GM23248 (cell line): ENCODE data around the gene C12orf56. TPM values are rescaled to one million over a fixed set of nuclear protein-coding genes. Genes with fewer than 3 reads are reported as not detected.

Experiments used
- DNase-seq: peaks from one replicate; pipeline ENCODE4 v3.0.0-alpha.2; 2015
- H2AFZ ChIP-seq: fragments of 200-600 bp; sonication (generic); 2 replicates; pipeline ENCODE4 v1.6.1; 2016; ENCODE audit warnings: antibody characterized with exemption
- H3F3A ChIP-seq: fragments of 200-600 bp; sonication (generic); 2 replicates; pipeline ENCODE4 v1.6.1; 2016; ENCODE audit warnings: mild to moderate bottlenecking, antibody characterized with exemption, mixed run types; ENCODE audit not compliant: insufficient read depth
- H3K27ac ChIP-seq: fragments of 200-600 bp; sonication (generic); 2 replicates; pipeline ENCODE4 v1.5.1; 2016; ENCODE audit warnings: mild to moderate bottlenecking
- H3K27me3 ChIP-seq: fragments of 200-600 bp; sonication (generic); replicated peaks from 2 replicates; pipeline ENCODE4 v1.6.1; 2016; ENCODE audit warnings: mild to moderate bottlenecking; ENCODE audit not compliant: insufficient read depth
- H3K36me3 ChIP-seq: fragments of 200-600 bp; sonication (generic); 2 replicates; pipeline ENCODE4 v1.6.1; 2016; ENCODE audit warnings: low read depth, mild to moderate bottlenecking
- H3K4me1 ChIP-seq: fragments of 200-600 bp; sonication (generic); 2 replicates; pipeline ENCODE4 v1.6.1; 2016; ENCODE audit warnings: mild to moderate bottlenecking; ENCODE audit not compliant: insufficient read depth
- H3K4me2 ChIP-seq: fragments of 200-600 bp; sonication (generic); one replicate; pipeline ENCODE4 v1.6.1; 2016; ENCODE audit warnings: mild to moderate bottlenecking; ENCODE audit not compliant: unreplicated experiment
- H3K4me3 ChIP-seq: fragments of 200-600 bp; sonication (generic); 2 replicates; pipeline ENCODE4 v1.5.1; 2016; ENCODE audit warnings: mild to moderate bottlenecking
- H3K79me2 ChIP-seq: fragments of 200-600 bp; sonication (generic); 2 replicates; pipeline ENCODE4 v1.6.1; 2016; ENCODE audit warnings: mild to moderate bottlenecking; ENCODE audit not compliant: insufficient read depth
- H3K9ac ChIP-seq: fragments of 200-600 bp; sonication (generic); 2 replicates; pipeline ENCODE4 v1.6.1; 2016; ENCODE audit warnings: mild to moderate bottlenecking
- H3K9me2 ChIP-seq: fragments of 200-600 bp; sonication (generic); 2 replicates; pipeline ENCODE4 v1.6.1; 2016; ENCODE audit warnings: mixed run types, mild to moderate bottlenecking, moderate library complexity; ENCODE audit not compliant: insufficient read depth
- H3K9me3 ChIP-seq: fragments of 200-600 bp; sonication (generic); one replicate; pipeline ENCODE4 v1.6.1; 2017; ENCODE audit warnings: low read depth
- H4K20me1 ChIP-seq: fragments of 200-600 bp; sonication (generic); 2 replicates; pipeline ENCODE4 v1.6.0; 2016; ENCODE audit not compliant: insufficient read depth
- EZH2 ChIP-seq: fragments of 200-600 bp; sonication (generic); IDR thresholded peaks from 2 replicates; pipeline ENCODE4 v1.6.1; 2018; ENCODE audit warnings: antibody characterized with exemption, mild to moderate bottlenecking; ENCODE audit not compliant: insufficient read depth, poor library complexity, severe bottlenecking
- EZH2phosphoT487 ChIP-seq: fragments of 200-600 bp; sonication (generic); IDR thresholded peaks from 2 replicates; pipeline ENCODE4 v1.6.1; 2018; ENCODE audit warnings: antibody characterized with exemption, moderate library complexity, mild to moderate bottlenecking, low read depth; ENCODE audit not compliant: insufficient read depth
- WGBS, 2 experiments: methylation state at CpG; one replicate each; pipeline ENCODE4 v1.1.6; 2015 to 2017; ENCODE audit warnings: low lambda C conversion rate in 2 of 2, low coverage in 1 of 2; ENCODE audit errors: missing lambda C conversion rate in 2 of 2; 5-methylcytosine and 5-hydroxymethylcytosine counted together
- in situ Hi-C: fragments of 300-500 bp; cut with MboI; formaldehyde crosslinking; loops from 2 replicates; pipeline ENCODE4 v1.15.0; 2020
- polyA plus RNA-seq: library from polyadenylated mRNA; unstranded; fragments of >200 nt; fragmentation: Nextera tagmentation; extraction: Ambion mirVana; gene quantifications from 2 replicates; pipeline ENCODE4 v1.2.1, GENCODE V29; 2016
- total RNA-seq: library from RNA; depleted of rRNA; stranded (reverse); fragments of >200 nt; shearing (Covaris generic); gene quantifications from 2 replicates; pipeline ENCODE4 v1.2.3, GENCODE V29; 2014

Gene C12orf56
- total and polyA plus RNA-seq, 2 experiments from 2014 or later = 0.43 to 0.90 TPM

- Histone ChIP-seq H3K27me3 (no peaks in the 10 kb centered on the region), H3K36me3 (no peaks in the 10 kb centered on the region), H3K9ac (no peak overlapping the region), H3F3A (no peaks in the 10 kb centered on the region), H2AFZ (0 out of 2 replicates have a peak overlapping the region, but pooled peaks have one; percentile 27), H3K9me2 (no peaks in the 10 kb centered on the region), H3K4me1 (no peaks in the 10 kb centered on the region), H4K20me1 (no peaks in the 10 kb centered on the region), H3K79me2 (no peaks in the 10 kb centered on the region), H3K4me2 (no peak overlapping the region), H3K27ac (no peak overlapping the region), H3K9me3 (no peaks in the 10 kb centered on the region), H3K4me3 (no peak overlapping the region)
- TF ChIP-seq EZH2 (no peak), EZH2phosphoT487 (no peak)
- peak; percentile 62 for DNase-seq
- in situ Hi-C loops = no loop called here
- 58 to 61% methylated on average over 11 of the region's 11 CpGs for WGBS, 2 experiments
Measured at GRCh38 chr12:64273527-64274403, 116.8 kb downstream of the C12orf56 start.

GRCh38 chr12:64270411-64270810 is 120.1 kb downstream of the C12orf56 start:
- Histone ChIP-seq H3K79me2 (no peaks in the 10 kb centered on the region), H3K9me3 (no peaks in the 10 kb centered on the region), H3K4me1 (no peaks in the 10 kb centered on the region), H3F3A (no peaks in the 10 kb centered on the region), H3K9ac (no peak overlapping the region), H3K27me3 (no peaks in the 10 kb centered on the region), H3K27ac (no peak overlapping the region), H3K36me3 (no peaks in the 10 kb centered on the region), H4K20me1 (no peaks in the 10 kb centered on the region), H3K4me3 (no peak overlapping the region), H3K4me2 (no peak overlapping the region), H3K9me2 (no peaks in the 10 kb centered on the region), H2AFZ (no peak overlapping the region)
- no peak for TF ChIP-seq EZH2
- no peak for TF ChIP-seq EZH2phosphoT487
- no peak for DNase-seq
- WGBS, 2 experiments = 87 to 95% methylated on average over 1 of the region's 1 CpG
- in situ Hi-C loops = no loop called here

- H3K9me2 ChIP-seq = no peaks in the 10 kb centered on the region
- no peak for TF ChIP-seq EZH2
- TF ChIP-seq EZH2phosphoT487 = no peak
- in situ Hi-C loops = no loop called here
- WGBS, 2 experiments = 96 to 98% methylated on average over 2 of the region's 2 CpGs
- H3K9me3 ChIP-seq = no peaks in the 10 kb centered on the region
- H4K20me1 ChIP-seq = no peaks in the 10 kb centered on the region
- no peaks in the 10 kb centered on the region for H3K27me3 ChIP-seq
- no peaks in the 10 kb centered on the region for H3F3A ChIP-seq
- no peak overlapping the region for H3K4me3 ChIP-seq
- no peaks in the 10 kb centered on the region for H3K4me1 ChIP-seq
- H3K4me2 ChIP-seq = no peak overlapping the region
- no peaks in the 10 kb centered on the region for H3K79me2 ChIP-seq
- H3K9ac ChIP-seq = no peak overlapping the region
- H2AFZ ChIP-seq = no peak overlapping the region
- H3K36me3 ChIP-seq = no peaks in the 10 kb centered on the region
- no peak for DNase-seq
- H3K27ac ChIP-seq = no peak overlapping the region
Measured at GRCh38 chr12:64269161-64269560, 121.4 kb downstream of the C12orf56 start.

- Histone ChIP-seq H2AFZ (no peak overlapping the region), H3K9me2 (no peaks in the 10 kb centered on the region), H4K20me1 (no peaks in the 10 kb centered on the region), H3K9ac (no peak overlapping the region), H3K9me3 (no peaks in the 10 kb centered on the region), H3K27me3 (no peaks in the 10 kb centered on the region), H3K36me3 (no peaks in the 10 kb centered on the region), H3K4me1 (no peaks in the 10 kb centered on the region), H3K4me2 (no peak overlapping the region), H3K4me3 (no peak overlapping the region), H3K79me2 (no peaks in the 10 kb centered on the region), H3K27ac (no peak overlapping the region), H3F3A (no peaks in the 10 kb centered on the region)
- DNase-seq = no peak
- TF ChIP-seq EZH2 = no peak
- no peak for TF ChIP-seq EZH2phosphoT487
- WGBS, 2 experiments = 1 to 4% methylated on average over 2 of the region's 2 CpGs
- in situ Hi-C loops = no loop called here
Measured at GRCh38 chr12:64268409-64268808, 122.1 kb downstream of the C12orf56 start.
